ENCODE data around the gene DCANP1. TPM values are rescaled to one million over a fixed set of nuclear protein-coding genes. Genes with fewer than 3 reads are reported as not detected.

The DCANP1 gene
- total and polyA plus RNA-seq, 10 of the 15 experiments (the other 5 are each of a cell fraction or from before 2014, with no cell fraction given) = 0.01 TPM; not detected in 9

DNA sequence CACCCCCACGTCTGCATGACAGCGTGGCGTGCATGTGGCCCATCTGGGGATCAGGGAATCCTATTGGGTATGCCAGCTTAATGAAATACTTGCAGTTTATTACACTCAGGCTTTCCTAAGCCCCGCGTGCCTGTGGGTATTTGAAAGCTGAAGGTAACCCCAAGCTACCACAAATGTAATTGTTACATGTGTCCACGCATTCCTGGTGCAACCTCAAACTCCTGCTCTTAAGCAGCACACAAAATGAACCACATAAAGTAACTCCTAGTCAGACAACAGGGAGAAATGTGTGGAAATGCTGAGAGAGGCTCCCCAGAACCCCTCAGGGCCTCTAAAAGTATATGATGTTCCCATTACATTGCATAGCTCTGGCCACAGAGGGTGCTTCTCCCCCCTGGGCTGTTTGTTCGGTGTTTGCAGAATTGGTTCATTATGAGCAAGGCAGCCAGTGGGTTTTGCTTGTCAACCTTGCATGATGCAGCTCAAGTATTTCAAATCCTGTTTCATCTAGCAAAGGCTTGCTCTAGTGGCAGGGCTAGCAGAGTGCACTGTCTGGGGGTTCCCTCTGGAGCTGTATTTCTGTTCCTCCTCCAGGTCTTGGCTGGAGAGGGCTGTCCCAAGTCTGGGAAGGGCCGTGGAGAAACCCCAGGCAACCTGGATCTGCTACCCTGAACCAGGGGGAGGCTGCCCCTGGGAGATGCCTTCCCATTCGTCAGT is 1.8 kb upstream of the DCANP1 start:
- CTCF ChIA-PET = interaction anchor here (0.9 to 4.1 kb wide), 5 partner anchors 8 to 124 kb away, joined by 3 to 35 read pairs (median 7); no protein-coding TSS in a partner anchor
- H4K20me1 ChIP-seq (ENCODE audit: control insufficient read depth, insufficient read depth) = no peaks in the 10 kb centered on the region
- no peak overlapping the region for H3K9ac ChIP-seq (ENCODE audit: control insufficient read depth, insufficient read depth, low read length)
- no peak overlapping the region for H3K27ac ChIP-seq (ENCODE audit: control insufficient read depth, insufficient read depth)
- 24% methylated on average over 9 of the region's 9 CpGs for WGBS (ENCODE audit: insufficient coverage, insufficient replicate concordance, low lambda C conversion rate, missing lambda C conversion rate)
- H2AFZ ChIP-seq (ENCODE audit: control insufficient read depth, low read depth, low read length) = no peak overlapping the region
- H3K9me3 ChIP-seq (replicated peaks; ENCODE audit: control insufficient read depth, insufficient read depth, low read length) = no peaks in the 10 kb centered on the region; the same call in 2 of the 3 replicates
- FAIRE-seq (no peak), DNase-seq (ENCODE audit: low read depth, low spot score) (no peak), ATAC-seq (peak; percentile 31)
- POLR2A ChIA-PET = no interaction called here
- in situ Hi-C loops (cut with MboI) = no loop called here
- SMC1A ChIA-PET (ENCODE audit: uncharacterized antibody, unreplicated experiment) = interaction anchor here (0.9 to 1.5 kb wide), 3 partner anchors 8 to 23 kb away, joined by 3 to 4 read pairs (median 4); no protein-coding TSS in a partner anchor
- no peaks in the 10 kb centered on the region for H3K36me3 ChIP-seq (ENCODE audit: control insufficient read depth in 2 of 2, insufficient read depth in 2 of 2, low read length in 1 of 2)
- 0 out of 4 replicates have a peak, but pooled peaks cover 0 to 1% of the 10 kb centered on the region in 2 experiments for H3K27me3 ChIP-seq (replicated peaks in 1 of 2; ENCODE audit: control insufficient read depth in 2 of 2, insufficient read depth in 2 of 2, low read length in 1 of 2)
- TF ChIP-seq REST (IDR thresholded peaks at IDR 0.05; ENCODE audit: low read depth, low read length) (no peak), E2F8 (IDR thresholded peaks at IDR 0.05; ENCODE audit: low read depth, partially characterized antibody) (no peak), POLR2AphosphoS2 (IDR thresholded peaks at IDR 0.05; ENCODE audit: low read depth, low read length) (no peak), SIN3A (IDR thresholded peaks at IDR 0.05; ENCODE audit: low read depth, low read length) (no peak), NFIC (IDR thresholded peaks at IDR 0.05; ENCODE audit: low read depth, low read length) (no peak)
- TF ChIP-seq, protein P1, sequence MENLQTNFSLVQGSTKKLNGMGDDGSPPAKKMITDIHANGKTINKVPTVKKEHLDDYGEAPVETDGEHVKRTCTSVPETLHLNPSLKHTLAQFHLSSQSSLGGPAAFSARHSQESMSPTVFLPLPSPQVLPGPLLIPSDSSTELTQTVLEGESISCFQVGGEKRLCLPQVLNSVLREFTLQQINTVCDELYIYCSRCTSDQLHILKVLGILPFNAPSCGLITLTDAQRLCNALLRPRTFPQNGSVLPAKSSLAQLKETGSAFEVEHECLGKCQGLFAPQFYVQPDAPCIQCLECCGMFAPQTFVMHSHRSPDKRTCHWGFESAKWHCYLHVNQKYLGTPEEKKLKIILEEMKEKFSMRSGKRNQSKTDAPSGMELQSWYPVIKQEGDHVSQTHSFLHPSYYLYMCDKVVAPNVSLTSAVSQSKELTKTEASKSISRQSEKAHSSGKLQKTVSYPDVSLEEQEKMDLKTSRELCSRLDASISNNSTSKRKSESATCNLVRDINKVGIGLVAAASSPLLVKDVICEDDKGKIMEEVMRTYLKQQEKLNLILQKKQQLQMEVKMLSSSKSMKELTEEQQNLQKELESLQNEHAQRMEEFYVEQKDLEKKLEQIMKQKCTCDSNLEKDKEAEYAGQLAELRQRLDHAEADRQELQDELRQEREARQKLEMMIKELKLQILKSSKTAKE (IDR thresholded peaks at IDR 0.05; ENCODE audit: low read depth, poor library complexity, severe bottlenecking) = no peak
- TF ChIP-seq, protein P2, sequence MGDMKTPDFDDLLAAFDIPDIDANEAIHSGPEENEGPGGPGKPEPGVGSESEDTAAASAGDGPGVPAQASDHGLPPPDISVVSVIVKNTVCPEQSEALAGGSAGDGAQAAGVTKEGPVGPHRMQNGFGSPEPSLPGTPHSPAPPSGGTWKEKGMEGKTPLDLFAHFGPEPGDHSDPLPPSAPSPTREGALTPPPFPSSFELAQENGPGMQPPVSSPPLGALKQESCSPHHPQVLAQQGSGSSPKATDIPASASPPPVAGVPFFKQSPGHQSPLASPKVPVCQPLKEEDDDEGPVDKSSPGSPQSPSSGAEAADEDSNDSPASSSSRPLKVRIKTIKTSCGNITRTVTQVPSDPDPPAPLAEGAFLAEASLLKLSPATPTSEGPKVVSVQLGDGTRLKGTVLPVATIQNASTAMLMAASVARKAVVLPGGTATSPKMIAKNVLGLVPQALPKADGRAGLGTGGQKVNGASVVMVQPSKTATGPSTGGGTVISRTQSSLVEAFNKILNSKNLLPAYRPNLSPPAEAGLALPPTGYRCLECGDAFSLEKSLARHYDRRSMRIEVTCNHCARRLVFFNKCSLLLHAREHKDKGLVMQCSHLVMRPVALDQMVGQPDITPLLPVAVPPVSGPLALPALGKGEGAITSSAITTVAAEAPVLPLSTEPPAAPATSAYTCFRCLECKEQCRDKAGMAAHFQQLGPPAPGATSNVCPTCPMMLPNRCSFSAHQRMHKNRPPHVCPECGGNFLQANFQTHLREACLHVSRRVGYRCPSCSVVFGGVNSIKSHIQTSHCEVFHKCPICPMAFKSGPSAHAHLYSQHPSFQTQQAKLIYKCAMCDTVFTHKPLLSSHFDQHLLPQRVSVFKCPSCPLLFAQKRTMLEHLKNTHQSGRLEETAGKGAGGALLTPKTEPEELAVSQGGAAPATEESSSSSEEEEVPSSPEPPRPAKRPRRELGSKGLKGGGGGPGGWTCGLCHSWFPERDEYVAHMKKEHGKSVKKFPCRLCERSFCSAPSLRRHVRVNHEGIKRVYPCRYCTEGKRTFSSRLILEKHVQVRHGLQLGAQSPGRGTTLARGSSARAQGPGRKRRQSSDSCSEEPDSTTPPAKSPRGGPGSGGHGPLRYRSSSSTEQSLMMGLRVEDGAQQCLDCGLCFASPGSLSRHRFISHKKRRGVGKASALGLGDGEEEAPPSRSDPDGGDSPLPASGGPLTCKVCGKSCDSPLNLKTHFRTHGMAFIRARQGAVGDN (IDR thresholded peaks at IDR 0.05) = no peak
- H3K79me2 ChIP-seq (ENCODE audit: control insufficient read depth, insufficient read depth, low read length) = no peaks in the 10 kb centered on the region
- BruUV-seq (replicated peaks) = no TSS peak
- H3K4me3 ChIP-seq = no peak overlapping the region
- peaks cover 23% of the 10 kb centered on the region for H3K4me1 ChIP-seq (ENCODE audit: control insufficient read depth, insufficient read depth, low read length)
- H3K4me2 ChIP-seq (ENCODE audit: control insufficient read depth, insufficient read depth) = no peak overlapping the region; the same call in 1 of the 2 replicates
- intact Hi-C loops (cut with micrococcal nuclease; ENCODE audit: unreplicated experiment) = no loop called here
- RAD21 ChIA-PET (ENCODE audit: unreplicated experiment) = interaction anchor here (1.5 kb wide), 1 partner anchor 8 kb away, joined by 4 read pairs; no protein-coding TSS in a partner anchor

Data from GM12878 (cell line).